ACC112 (cell line): ENCODE measurements around the gene LANCL3.

ENCODE experiments used
- H2AFZ ChIP-seq: fragments of 200-600 bp; sonication (generic); one replicate; pipeline ENCODE4 v1.6.0; 2017; ENCODE audit warnings: antibody characterized with exemption, low read length; ENCODE audit not compliant: unreplicated experiment
- H3K27ac ChIP-seq: fragments of 200-600 bp; sonication (generic); 2 replicates; pipeline ENCODE4 v1.5.1; 2014; ENCODE audit warnings: low read depth, mild to moderate bottlenecking, antibody characterized with exemption, low read length, moderate library complexity
- H3K27me3 ChIP-seq: fragments of 200-600 bp; sonication (generic); 2 replicates; pipeline ENCODE4 v1.6.1; 2014; ENCODE audit warnings: mild to moderate bottlenecking, antibody characterized with exemption, low read length, moderate library complexity, mixed read lengths; ENCODE audit not compliant: insufficient read depth
- H3K36me3 ChIP-seq: fragments of 200-600 bp; sonication (generic); 2 replicates; pipeline ENCODE4 v1.6.1; 2016; ENCODE audit warnings: mild to moderate bottlenecking, antibody characterized with exemption, low read length, moderate library complexity, mixed read lengths; ENCODE audit not compliant: insufficient read depth
- H3K4me1 ChIP-seq: fragments of 200-600 bp; sonication (generic); one replicate; pipeline ENCODE4 v1.6.1; 2016; ENCODE audit warnings: low read length, mixed read lengths; ENCODE audit not compliant: insufficient read depth, unreplicated experiment, control insufficient read depth
- H3K4me3 ChIP-seq: fragments of 200-600 bp; sonication (generic); 2 replicates; pipeline ENCODE4 v1.5.1; 2014; ENCODE audit warnings: mild to moderate bottlenecking, low read depth, low read length
- H3K79me2 ChIP-seq: fragments of 200-600 bp; sonication (generic); one replicate; pipeline ENCODE4 v1.6.0; 2016; ENCODE audit warnings: low read length; ENCODE audit not compliant: control insufficient read depth, unreplicated experiment, insufficient read depth

LANCL3 gene

DNA sequence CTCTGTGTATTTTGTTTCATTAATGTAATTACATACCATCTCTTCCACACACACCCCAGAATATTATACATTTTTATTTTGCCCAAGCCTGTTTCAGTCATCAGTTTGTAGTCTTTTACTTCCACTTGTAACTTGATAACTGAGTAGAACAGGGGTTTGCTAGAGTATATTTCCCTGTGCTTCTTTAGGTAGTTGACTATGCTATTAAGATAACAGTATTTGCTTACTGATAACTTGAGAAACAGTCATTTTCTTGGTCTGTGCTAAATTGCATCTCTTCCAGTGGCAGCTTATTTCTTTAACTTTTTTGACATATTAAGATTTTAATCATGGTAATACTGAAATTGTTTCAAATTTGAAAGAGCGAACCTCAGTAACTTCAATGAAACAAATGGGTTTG is 107.1 kb downstream of the LANCL3 start:
- no peak overlapping the region for H2AFZ ChIP-seq
- no peaks in the 10 kb centered on the region for H3K79me2 ChIP-seq
- no peak overlapping the region for H3K4me3 ChIP-seq
- no peaks in the 10 kb centered on the region for H3K27me3 ChIP-seq
- no peak overlapping the region for H3K27ac ChIP-seq
- H3K36me3 ChIP-seq: no peaks in the 10 kb centered on the region
- H3K4me1 ChIP-seq: no peaks in the 10 kb centered on the region

DNA sequence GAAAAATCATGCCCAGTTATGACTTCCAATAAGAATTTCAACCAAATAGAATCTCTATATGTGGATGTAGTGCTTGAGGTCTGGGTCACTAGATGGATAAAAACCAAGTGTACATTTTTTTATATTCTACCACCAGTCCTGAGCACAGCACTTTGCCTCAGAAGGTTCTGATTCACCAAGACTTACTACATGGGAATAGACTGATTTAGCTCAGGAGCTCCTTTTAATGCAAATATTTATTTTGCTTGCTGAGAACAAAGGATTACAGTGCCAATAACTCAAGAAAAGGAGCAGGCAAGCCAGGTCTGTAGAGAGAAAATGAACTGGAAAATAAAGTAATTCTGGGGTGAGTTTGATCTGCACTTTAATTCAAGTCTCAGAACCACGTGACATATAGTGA is 107.8 kb downstream of the LANCL3 start:
- Histone ChIP-seq H2AFZ (no peak overlapping the region), H3K4me1 (no peaks in the 10 kb centered on the region), H3K27me3 (no peaks in the 10 kb centered on the region), H3K36me3 (no peaks in the 10 kb centered on the region), H3K4me3 (no peak overlapping the region), H3K79me2 (no peaks in the 10 kb centered on the region), H3K27ac (no peak overlapping the region)

DNA sequence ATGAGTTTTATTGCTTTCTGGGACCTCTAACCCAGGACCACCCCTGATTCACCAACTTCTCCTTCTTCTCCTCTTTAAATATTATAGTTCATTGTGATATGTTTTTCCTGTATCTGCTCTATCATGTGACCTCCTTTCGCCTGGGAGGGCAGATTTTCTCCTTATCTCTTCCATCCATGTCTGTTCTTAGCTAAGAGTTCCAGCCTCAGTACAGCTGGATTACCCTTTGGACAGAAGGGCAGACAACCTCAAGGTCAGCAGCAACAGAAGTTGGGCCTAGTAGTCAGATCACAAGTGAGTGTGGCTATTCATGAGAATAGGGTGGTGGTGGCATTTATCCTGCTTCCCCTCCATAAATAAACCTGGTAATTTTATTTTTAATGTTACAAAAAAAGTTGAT is 108.4 kb downstream of the LANCL3 start:
- Histone ChIP-seq H3K79me2 (no peaks in the 10 kb centered on the region), H2AFZ (no peak overlapping the region), H3K27me3 (no peaks in the 10 kb centered on the region), H3K4me3 (no peak overlapping the region), H3K36me3 (no peaks in the 10 kb centered on the region), H3K27ac (no peak overlapping the region), H3K4me1 (peaks cover 2% of the 10 kb centered on the region)

DNA sequence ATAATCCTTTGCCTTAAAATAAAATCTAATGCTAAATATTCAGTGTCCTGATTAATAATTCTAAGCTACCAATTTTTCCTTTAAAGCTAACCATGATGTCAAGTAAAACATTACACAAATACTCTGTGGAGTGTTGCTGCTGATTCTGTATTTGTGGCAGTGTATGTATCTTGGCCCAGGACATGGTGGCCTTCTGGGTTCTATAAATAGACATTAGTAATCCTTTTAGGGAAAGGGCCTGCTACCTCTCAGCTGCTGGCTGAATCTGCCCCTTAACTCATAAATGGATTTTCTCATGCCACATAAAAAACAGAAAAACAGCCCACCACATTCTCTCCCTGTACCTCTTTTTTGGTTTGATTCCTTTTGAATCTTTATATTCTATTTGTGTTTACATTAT is 113.0 kb downstream of the LANCL3 start:
- Histone ChIP-seq H2AFZ (no peak overlapping the region), H3K79me2 (no peaks in the 10 kb centered on the region)

DNA sequence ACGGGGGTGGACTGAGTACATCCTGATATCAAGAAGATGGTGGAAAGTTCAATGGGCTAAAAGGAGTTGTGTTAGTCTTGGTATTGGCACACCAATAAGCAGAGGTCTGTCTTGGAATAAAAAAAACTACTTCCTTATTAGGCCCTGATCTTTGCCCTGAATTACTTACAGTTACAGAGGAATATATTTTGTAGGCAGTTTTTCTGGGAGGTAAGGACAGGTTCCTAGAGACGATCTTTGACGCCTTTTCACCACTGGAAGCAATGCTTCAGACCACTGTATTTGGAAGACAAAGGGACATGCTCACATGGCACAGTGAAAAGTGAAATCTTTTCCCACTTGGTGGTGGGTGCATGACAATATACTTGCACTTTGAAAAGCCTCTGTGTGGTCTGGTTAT is 113.5 kb downstream of the LANCL3 start:
- Histone ChIP-seq H3K79me2 (no peaks in the 10 kb centered on the region), H3K27me3 (no peaks in the 10 kb centered on the region), H3K36me3 (no peaks in the 10 kb centered on the region), H3K4me1 (peaks cover 6% of the 10 kb centered on the region), H3K27ac (no peak overlapping the region), H3K4me3 (peak overlapping the region; percentile 74), H2AFZ (peak overlapping the region; percentile 85)

More for the DNA sequence above, 113.0 kb downstream of the LANCL3 start:
- peaks cover 6% of the 10 kb centered on the region for H3K4me1 ChIP-seq
- H3K4me3 ChIP-seq: no peak overlapping the region
- no peaks in the 10 kb centered on the region for H3K27me3 ChIP-seq
- H3K36me3 ChIP-seq: no peaks in the 10 kb centered on the region
- no peak overlapping the region for H3K27ac ChIP-seq

DNA sequence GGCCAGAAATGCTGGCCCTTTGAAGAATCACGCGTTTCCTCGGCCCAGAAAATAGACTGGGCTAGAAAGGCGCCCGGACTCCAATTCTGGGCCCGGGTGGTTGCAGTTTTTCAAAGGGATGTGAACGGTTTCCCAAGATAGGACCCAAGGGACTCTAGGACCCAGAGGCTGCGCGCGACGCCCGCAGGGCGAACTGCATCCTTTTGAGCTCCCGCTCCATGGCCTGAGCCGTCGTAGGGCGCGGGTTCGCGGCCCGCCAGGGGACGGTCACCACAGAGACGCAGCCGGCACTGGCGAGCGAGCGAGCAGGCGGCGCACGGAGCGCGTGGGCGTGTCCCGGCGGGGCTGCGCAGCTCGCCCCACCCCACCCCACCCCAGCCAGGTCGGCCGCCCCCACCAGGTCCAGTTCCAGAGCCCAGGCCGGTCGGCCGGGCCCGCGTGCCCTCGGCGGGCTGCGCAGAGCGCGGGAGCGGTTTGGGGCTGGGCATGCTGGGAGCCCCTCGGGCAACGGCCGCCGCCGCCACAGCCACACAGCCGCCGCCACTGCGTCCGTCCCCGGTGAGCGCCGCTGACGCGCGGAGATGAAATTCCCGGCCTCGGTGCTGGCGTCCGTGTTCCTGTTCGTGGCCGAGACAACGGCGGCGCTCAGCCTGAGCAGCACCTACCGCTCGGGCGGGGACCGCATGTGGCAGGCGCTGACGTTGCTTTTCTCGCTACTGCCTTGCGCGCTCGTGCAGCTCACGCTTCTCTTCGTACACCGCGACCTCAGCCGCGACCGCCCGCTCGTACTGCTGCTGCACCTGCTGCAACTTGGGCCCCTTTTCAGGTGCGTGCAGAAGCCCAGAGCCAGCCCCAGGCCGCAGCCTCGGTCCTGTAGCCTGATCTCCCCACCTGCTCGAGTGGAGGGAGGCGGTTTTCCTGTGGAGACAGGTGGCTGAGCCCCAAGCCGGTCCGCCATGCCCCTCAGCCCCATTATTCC is 114.2 kb downstream of the LANCL3 start, which contains the start of gene XK:
Gene XK (plus strand): TSS at position 411 of the 979 bp plus-strand sequence. CDS start 171 bp downstream, at position 582.
- Histone ChIP-seq H3K27me3 (no peaks in the 10 kb centered on the region), H3K4me1 (peaks cover 6% of the 10 kb centered on the region), H3K79me2 (no peaks in the 10 kb centered on the region), H3K27ac (no peak within 1 kb of the TSS), H2AFZ (peak within 1 kb of the TSS; percentile 85), H3K36me3 (no peaks in the 10 kb centered on the region), H3K4me3 (peak within 1 kb of the TSS; percentile 74)

DNA sequence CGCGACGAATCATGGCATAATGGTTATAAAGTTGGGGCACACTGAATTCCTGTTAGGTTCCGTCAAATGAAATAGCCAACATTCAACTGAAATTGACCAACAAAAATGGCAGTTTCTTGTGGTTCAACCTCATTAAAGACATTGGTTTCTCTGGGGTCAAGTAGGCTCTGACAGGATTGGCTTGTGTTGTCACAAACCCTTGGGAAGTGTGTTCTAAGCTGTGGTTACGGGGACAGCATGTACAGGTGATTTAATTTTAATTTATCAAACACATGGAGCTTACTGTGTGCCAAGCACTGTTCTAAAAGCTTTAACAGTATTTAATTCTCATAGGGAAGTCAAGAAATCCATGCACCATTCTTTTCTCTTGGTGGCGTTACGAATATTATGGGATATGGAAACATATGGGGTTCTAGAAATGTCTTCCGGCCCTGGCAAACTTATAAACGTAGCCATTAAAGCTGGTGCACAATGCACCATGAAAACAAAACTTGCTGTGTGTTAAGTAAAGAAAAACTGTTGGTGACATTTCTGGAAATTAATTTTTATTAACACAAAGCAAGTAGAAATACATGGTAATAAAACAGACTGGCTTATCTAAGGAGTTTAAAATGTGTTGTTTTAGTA is 115.0 kb downstream of the LANCL3 start:
- Histone ChIP-seq H2AFZ (no peak overlapping the region), H3K79me2 (no peaks in the 10 kb centered on the region), H3K27me3 (no peaks in the 10 kb centered on the region), H3K4me3 (peak overlapping the region; percentile 74), H3K27ac (no peak overlapping the region), H3K4me1 (peaks cover 6% of the 10 kb centered on the region), H3K36me3 (no peaks in the 10 kb centered on the region)

DNA sequence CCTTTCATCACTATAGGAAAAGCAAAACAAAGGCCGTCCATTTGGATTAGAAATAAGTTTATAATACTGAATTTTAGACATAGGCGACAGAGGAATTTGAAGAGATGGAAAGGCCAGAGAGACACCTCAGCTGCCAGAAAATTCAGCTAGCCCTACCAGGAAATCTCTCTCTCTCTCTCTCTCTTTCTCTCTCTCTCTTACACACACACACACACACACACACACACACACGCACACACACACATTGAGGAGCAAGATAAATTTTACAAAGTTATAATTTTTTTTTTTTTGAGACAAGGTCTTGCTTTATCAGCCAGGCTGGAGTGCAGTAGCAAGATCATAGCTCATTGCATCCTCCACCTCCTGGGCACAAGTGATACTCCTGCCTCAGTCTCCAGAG is 115.5 kb downstream of the LANCL3 start:
- no peaks in the 10 kb centered on the region for H3K79me2 ChIP-seq
- peaks cover 6% of the 10 kb centered on the region for H3K4me1 ChIP-seq
- no peaks in the 10 kb centered on the region for H3K27me3 ChIP-seq
- no peak overlapping the region for H3K27ac ChIP-seq
- H2AFZ ChIP-seq: no peak overlapping the region
- no peak overlapping the region for H3K4me3 ChIP-seq
- no peaks in the 10 kb centered on the region for H3K36me3 ChIP-seq

DNA sequence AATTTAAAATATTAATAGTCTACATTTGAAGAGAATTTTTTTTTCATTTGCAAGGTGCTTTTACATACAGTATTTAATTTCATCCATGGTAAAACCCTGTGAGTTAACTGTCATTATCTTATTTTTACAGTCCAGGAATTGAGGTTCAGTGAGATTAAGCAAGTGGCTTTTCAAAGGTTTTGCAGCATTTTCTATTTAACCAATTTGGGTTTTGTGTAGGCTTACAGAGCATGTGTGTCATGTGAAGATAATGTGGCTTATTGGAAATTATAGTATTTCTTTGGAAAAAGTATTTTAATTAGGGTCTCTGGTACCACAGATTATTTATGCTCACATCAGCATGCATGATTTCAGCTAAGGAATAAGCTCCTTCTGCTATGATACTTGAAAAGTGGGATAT is 118.7 kb downstream of the LANCL3 start:
- H3K4me3 ChIP-seq: no peak overlapping the region
- no peaks in the 10 kb centered on the region for H3K27me3 ChIP-seq
- no peaks in the 10 kb centered on the region for H3K79me2 ChIP-seq
- no peaks in the 10 kb centered on the region for H3K36me3 ChIP-seq
- H2AFZ ChIP-seq: no peak overlapping the region
- H3K4me1 ChIP-seq: peaks cover 2% of the 10 kb centered on the region
- H3K27ac ChIP-seq: no peak overlapping the region

DNA sequence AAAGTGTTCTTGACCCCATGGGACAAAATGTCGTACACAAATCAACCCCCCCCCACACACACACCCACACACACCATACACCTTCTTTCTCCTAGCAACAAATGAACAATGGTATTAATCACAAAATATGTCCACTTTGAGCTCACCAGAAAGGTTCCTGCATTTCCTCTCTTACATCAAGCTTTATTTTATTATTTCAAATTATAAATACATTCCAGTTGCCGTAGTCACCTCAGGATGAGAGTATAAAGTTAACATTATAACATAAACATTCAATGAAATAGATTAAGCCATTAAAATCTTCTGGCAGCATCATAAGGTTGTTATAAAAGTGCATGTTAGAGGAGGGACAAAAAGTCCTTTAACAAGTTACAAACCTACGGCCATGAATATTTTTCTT is 121.5 kb downstream of the LANCL3 start:
- Histone ChIP-seq H2AFZ (no peak overlapping the region), H3K27me3 (no peaks in the 10 kb centered on the region), H3K4me1 (peaks cover 4% of the 10 kb centered on the region), H3K36me3 (no peaks in the 10 kb centered on the region), H3K27ac (peak overlapping the region; percentile 16), H3K4me3 (no peak overlapping the region), H3K79me2 (no peaks in the 10 kb centered on the region)
